Measurements from ENCODE around the gene LYL1.

- TF ChIP-seq ZNF274 (IDR thresholded peaks at IDR 0.05; ENCODE audit: low read depth, low read length) (no peak), YY1 (IDR thresholded peaks at IDR 0.05; ENCODE audit: insufficient read depth, insufficient read length) (no peak)
Observed at GRCh38 chr19:13098277-13099072, 4.2 kb downstream of the LYL1 start.

Data from NT2/D1 (cell line).